HTERT RPE-1 (cell line): Measurements from ENCODE around the gene UBQLN4.

ENCODE experiments used
- in situ Hi-C: fragments of 300-500 bp; cut with MboI; formaldehyde crosslinking; loops from 4 replicates; pipeline ENCODE4 v1.14.3; 2020; ENCODE audit warnings: low sequenced_read_pairs

UBQLN4 gene

GRCh38 chr1:156053768-156054499 lies at the start of gene UBQLN4:
TSS of gene UBQLN4 (minus strand) at chr1:156053798. CDS start at chr1:156053701, 97 bp downstream.
- in situ Hi-C loops, result no loop called here

DNA sequence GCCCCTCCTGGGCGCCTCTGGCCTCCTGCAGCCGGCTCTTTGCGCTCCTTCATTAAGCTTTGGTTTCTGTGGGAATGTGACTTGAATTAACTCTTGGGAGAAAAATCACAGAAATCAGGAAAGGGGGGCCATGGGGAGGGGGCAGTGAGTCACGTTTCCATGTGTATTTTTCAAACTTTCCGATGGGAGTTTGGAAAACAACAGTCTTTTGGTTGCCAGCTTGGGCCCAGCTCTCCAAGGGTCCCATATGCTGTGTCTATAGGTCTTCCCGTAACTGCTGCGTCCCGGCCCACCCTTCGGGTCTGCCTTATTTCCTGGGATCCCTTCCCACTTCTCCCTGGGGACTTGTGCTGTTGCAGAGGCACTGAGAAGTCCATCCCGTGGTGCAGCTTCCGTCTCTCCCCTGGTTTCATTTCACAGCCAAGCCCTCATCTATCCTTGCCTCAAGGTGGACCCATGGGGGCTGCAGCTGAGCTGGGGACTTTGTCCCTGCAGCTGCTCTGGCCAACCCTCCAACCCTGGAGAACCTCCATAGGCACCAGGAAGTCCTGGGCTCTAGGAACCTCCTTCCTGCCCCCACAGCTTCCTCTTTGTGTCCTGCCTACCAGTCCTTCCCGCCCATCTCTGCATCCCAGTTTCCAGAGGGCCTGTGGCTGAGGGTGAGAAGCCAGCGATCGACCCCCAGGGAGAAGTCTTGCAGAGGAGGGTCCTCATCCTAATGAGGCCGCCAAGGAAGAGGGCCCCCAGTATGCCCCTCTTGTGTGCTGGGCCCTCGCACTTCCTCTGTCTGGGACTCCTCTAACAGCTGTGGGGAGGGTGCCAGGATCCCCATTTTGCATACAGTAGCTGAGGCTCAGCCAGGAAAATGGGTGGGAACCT lies 49.3 kb upstream of the UBQLN4 start:
- in situ Hi-C loops, result no loop called here

GRCh38 chr1:156101880-156102279 lies 48.3 kb upstream of the UBQLN4 start:
- in situ Hi-C loops, result no loop called here

DNA sequence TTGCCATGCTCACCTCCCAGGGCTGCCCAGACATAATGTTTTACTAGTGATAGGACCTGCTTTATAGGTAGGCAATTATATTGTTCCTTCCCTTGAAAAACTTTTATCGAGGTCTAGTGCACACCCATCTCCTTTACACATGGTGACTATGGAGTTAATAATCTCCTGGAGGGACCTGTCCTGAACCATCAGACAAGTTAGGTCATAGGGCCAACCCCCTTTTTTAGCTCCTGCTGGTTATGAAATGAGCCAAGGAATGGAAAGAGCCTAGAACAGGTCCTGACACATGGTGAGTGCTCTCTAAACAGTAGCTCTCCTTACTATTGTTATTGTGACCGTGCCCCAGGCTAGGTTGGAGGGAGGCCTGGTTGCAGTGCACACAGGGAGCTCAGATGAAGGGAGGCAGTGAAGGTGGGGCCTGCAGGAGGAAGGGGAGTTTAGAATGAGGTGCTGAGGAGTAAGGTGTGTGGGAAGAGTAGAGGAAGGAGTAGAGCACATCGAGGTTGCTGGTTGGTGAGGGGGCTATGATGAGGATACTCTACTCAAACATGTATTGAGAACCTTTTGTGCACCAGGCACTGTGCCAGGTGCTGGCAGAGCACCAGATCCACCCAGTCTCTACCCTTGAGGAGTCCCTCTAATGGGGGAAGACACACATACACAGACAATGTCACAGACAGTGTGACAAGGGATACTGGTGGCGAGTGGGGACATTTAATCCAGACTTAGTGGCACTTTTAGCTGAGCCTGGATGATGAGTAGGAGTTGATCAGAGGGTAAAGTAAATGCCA lies 46.8 kb upstream of the UBQLN4 start:
- in situ Hi-C loops, result no loop called here

DNA sequence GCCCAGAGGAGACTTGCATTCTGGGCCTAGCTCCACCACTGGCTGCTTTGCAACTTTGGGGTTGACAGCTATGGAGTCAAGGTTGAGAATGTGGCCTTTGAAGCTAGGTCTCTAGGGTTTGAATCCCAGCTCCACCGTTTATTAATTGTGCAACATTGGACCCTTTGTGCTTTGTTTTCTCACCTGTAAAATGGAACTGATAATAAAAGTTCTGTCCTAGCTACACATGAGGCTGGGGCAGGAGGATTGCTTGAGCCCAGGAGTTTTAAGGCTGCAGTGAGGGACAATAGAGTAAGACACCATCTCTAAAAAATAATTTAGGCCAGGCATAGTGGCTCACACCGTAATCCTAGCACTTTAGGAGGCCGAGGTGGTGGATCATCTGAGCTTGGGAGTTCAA lies 45.7 kb upstream of the UBQLN4 start:
- in situ Hi-C loops, result no loop called here

DNA sequence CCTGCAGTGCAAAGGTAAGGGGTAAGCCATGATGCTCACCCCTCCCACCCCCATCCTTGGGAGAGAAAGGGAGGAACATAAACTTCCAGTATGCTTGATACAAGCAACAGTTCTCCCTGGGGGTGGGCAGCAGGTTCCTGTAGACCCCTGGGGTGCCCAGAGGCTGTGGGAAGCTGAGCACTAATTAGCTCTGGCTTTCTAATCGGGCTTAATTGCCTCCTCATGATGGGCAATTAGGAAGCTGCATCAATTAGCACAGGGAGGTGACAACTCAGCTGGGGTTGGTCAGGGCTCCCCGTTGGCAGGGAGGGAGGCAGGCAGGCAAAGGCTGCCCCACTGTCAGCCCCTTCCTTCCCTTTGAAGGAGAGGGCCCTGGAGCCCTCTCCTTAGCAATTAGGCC lies 45.2 kb upstream of the UBQLN4 start:
- in situ Hi-C loops, result no loop called here

DNA sequence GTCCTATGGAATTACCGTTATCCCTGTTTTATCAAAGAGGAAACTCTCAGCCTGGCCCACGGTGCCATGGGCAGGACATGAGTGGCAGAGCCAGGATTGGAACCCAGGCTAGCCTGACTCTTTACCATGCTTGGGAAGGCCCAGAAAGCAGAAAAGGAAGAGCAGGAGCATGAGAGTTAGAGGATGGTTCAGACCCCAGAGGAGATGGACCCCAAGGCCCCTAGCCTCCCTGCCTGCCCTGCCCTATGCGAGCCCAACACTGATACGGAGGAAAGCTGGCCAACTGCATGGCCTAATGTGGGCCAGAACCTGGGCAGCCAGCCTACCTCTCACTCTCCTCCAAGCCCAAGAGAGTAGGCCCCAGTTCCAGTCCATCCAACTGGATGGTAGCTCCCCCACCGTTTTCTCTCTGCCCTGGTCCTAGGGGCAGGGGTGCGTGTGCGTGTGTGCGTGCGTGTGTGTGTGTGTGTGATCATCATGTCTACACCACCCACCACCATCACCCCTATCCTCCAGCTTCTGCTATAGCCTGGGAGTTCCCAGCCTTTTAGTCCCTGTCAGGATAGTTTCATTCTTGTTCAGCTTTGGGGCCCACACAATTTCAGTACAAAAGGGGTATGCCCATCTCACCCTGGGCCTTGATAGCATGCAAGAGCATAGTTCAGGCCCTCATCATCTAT lies 44.0 kb upstream of the UBQLN4 start:
- in situ Hi-C loops, result no loop called here

GRCh38 chr1:156096640-156097391 lies 43.2 kb upstream of the UBQLN4 start:
- in situ Hi-C loops, result no loop called here

GRCh38 chr1:156095906-156096508 lies 42.4 kb upstream of the UBQLN4 start:
- in situ Hi-C loops, result no loop called here

DNA sequence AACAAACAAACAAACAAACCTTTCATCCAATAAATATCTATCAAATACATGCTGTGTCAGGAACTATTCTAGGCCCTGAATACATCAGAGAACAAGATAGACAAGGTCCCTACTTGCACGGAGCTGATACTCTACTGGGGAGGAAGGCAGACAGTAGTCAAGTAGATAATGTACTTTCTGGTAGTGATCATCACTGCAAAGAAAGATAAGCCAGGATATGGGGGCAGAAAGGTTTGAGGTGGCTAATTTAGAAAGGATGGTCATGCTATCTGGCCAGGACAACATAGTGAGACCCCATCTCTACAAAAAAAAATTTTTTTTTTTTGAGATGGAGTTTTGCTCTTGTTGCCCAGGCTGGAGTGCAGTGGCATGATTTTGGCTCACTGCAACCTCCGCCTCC lies 38.0 kb upstream of the UBQLN4 start:
- in situ Hi-C loops, result no loop called here

- in situ Hi-C loops, result no loop called here
Measured at GRCh38 chr1:156090840-156091188, 37.2 kb upstream of the UBQLN4 start.

DNA sequence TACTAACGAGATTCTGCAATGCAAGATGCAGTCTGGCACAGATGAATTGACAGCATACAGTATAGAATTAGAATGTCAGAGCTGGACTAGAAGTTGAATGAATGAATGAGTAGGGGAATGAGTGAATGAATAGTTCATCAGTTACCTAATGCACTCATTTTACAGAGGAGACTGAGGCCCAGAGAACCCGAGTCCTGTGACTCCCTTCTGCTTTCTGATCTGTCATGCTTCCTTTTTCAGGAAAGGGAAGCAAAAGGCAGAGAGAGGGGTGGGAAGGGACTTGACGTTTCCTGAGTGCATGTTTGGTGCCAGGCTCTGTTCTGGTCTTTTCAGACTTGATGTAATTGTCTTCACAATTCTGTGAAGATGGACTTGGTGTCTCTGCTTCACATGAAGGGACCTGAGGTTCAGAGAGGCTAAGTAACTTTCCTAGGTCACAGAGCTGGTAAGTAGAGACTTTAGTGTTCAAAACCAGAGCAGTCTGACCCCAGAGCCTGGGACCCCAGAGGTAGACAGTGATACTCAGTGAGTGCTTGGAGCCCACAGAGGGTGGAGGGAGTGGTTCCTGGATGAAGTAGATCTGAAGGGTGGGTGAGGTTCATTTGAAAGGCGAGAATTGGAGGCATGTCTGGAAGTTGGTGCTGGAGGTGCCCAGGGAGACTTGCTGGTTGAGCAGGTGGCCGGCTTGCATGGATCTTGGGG lies 36.7 kb upstream of the UBQLN4 start:
- in situ Hi-C loops, result no loop called here

- in situ Hi-C loops, result no loop called here
Measured at GRCh38 chr1:156089704-156090103, 36.1 kb upstream of the UBQLN4 start.

- in situ Hi-C loops, result no loop called here
Measured at GRCh38 chr1:156086256-156086662, 32.7 kb upstream of the UBQLN4 start.

- in situ Hi-C loops, result no loop called here
Measured at GRCh38 chr1:156083800-156084790, 30.5 kb upstream of the UBQLN4 start.

DNA sequence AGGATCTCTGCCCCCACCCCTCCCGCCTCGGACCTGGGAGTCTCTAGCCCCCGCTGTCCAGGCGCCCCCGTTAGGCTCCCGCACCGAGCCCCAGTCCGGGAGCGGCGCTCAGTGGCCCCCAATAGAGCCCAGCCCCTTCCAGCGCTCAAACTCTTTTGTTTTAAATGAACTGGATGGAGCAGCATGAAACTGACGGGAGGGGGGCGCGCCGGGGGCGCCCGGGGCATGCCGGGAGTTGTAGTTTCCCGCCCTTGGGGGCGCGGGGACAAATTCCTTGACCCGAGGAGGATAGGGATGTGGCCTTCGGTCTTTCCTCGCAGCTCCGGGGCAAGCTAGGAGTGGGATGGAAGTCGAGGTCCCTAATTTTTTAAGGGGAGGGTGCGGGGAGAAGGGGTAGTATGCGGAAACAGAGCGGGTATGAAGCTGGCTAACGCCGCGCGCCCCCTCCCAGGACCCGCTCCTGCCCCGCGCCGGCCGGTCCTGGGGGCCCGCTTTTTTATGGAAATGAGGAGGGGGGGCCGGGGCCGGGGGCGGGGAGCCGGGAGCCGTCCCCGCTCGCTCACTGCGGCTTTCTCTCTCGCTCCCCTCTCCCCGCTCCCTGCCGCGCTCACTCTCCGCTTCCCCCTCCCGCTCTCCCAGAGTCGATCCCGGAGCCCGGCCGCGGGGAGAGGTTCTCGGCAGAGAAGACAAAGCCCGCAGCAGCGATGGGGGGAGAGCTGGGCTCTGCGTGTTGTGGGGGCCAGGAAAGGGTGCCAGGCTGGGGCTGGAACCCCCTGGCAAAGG lies 28.9 kb upstream of the UBQLN4 start, which contains the start of gene MEX3A:
TSS of gene MEX3A (minus strand) at position 157 of the 783 bp plus-strand sequence. CDS start 467 bp downstream, outside the sequence.
- in situ Hi-C loops, result no loop called here

GRCh38 chr1:156081917-156082308 lies 28.3 kb upstream of the UBQLN4 start:
- in situ Hi-C loops, result no loop called here
